Measurements from ENCODE around the gene MOGAT2.

GRCh38 chr11:75765116-75765515 is 47.5 kb downstream of the MOGAT2 start:
- TF ChIP-seq SIN3A (IDR thresholded peaks at IDR 0.05; ENCODE audit: borderline replicate concordance, insufficient read depth, low read length) (no peak), TAF1 (IDR thresholded peaks at IDR 0.05; ENCODE audit: borderline replicate concordance, insufficient read depth, low read length) (no peak), POLR2AphosphoS5 (IDR thresholded peaks at IDR 0.05; ENCODE audit: low read depth, low read length) (no peak), FOXP2 (optimal IDR thresholded peaks at IDR 0.05; ENCODE audit: borderline replicate concordance, extremely low read depth, extremely low read length, insufficient read depth) (no peak)
- TF ChIP-seq, protein P1, sequence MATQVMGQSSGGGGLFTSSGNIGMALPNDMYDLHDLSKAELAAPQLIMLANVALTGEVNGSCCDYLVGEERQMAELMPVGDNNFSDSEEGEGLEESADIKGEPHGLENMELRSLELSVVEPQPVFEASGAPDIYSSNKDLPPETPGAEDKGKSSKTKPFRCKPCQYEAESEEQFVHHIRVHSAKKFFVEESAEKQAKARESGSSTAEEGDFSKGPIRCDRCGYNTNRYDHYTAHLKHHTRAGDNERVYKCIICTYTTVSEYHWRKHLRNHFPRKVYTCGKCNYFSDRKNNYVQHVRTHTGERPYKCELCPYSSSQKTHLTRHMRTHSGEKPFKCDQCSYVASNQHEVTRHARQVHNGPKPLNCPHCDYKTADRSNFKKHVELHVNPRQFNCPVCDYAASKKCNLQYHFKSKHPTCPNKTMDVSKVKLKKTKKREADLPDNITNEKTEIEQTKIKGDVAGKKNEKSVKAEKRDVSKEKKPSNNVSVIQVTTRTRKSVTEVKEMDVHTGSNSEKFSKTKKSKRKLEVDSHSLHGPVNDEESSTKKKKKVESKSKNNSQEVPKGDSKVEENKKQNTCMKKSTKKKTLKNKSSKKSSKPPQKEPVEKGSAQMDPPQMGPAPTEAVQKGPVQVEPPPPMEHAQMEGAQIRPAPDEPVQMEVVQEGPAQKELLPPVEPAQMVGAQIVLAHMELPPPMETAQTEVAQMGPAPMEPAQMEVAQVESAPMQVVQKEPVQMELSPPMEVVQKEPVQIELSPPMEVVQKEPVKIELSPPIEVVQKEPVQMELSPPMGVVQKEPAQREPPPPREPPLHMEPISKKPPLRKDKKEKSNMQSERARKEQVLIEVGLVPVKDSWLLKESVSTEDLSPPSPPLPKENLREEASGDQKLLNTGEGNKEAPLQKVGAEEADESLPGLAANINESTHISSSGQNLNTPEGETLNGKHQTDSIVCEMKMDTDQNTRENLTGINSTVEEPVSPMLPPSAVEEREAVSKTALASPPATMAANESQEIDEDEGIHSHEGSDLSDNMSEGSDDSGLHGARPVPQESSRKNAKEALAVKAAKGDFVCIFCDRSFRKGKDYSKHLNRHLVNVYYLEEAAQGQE (IDR thresholded peaks at IDR 0.05; ENCODE audit: insufficient read depth in 1 of 2, low read depth in 2 of 2, low read length in 2 of 2): no peak

Data from PFSK-1 (cell line).